Prostate gland (tissue), 2 donors: ENCODE data around the gene FOXC2. TPM values are rescaled to one million over a fixed set of nuclear protein-coding genes. Genes with fewer than 3 reads are reported as not detected.

ENCODE experiments used
- DNase-seq: peaks from one replicate; pipeline ENCODE4 v3.0.0-alpha.2; 2019; ENCODE audit warnings: low spot score
- H3K27ac ChIP-seq, 2 donors: fragments of 200-600 bp; sonication (generic); 2 replicates each; pipeline ENCODE4 v1.5.1; 2017 to 2019
- H3K27me3 ChIP-seq: fragments of 200-600 bp; sonication (generic); replicated peaks from 2 replicates; pipeline ENCODE4 v1.5.1; 2019; ENCODE audit not compliant: insufficient read depth
- H3K36me3 ChIP-seq, 2 donors: fragments of 200-600 bp; sonication (generic); 1 replicate in 1 of 2; 2 replicates in 1 of 2; pipeline versions ENCODE4 v1.5.1 to v1.8.1; 2017 to 2019
- H3K4me1 ChIP-seq: fragments of 200-600 bp; sonication (generic); replicated peaks from 2 replicates; pipeline ENCODE4 v1.5.1; 2019
- H3K4me3 ChIP-seq, 2 donors: fragments of 200-600 bp; sonication (generic); 2 replicates each; pipeline ENCODE4 v1.5.1; 2017 to 2019
- H3K9me3 ChIP-seq: fragments of 200-600 bp; sonication (generic); 2 replicates; pipeline ENCODE4 v1.5.1; 2017
- CTCF ChIP-seq, 4 experiments: fragments of 200-600 bp in 2 of 4; fragments of 450-650 bp in 2 of 4; sonication (generic) in 2 of 4; IDR thresholded peaks; 1 replicate in 3 of 4; 2 replicates in 1 of 4; pipeline ENCODE4 v1.5.1; 2016 to 2019; ENCODE audit warnings: antibody characterized with exemption in 4 of 4, mild to moderate bottlenecking in 2 of 4, moderate library complexity in 2 of 4
- POLR2A ChIP-seq: fragments of 450-650 bp; IDR thresholded peaks from one replicate; pipeline ENCODE4 v1.6.1; 2016; ENCODE audit warnings: antibody characterized with exemption, mild to moderate bottlenecking
- POLR2AphosphoS5 ChIP-seq: sonication (generic); formaldehyde crosslinking; IDR thresholded peaks from one replicate; pipeline ENCODE4 v1.6.1; 2017; ENCODE audit warnings: antibody characterized with exemption
- WGBS: methylation state at CpG from one replicate; pipeline ENCODE4 v1.1.5; 2018; 5-methylcytosine and 5-hydroxymethylcytosine counted together
- intact Hi-C: fragments of 100-400 bp; cut with DNase I; formaldehyde crosslinking; loops from one replicate; pipeline ENCODE4 v1.14.2; 2022
- total RNA-seq, 2 donors: library from RNA; depleted of rRNA; stranded (reverse); fragments of >200 nt; gene quantifications; one replicate each; pipeline ENCODE4 v1.1.0, GENCODE V29; 2016

Gene FOXC2
- total RNA-seq, 2 donors from 2014 or later = 0.41 to 6.5 TPM

GRCh38 chr16:86559802-86560305 lies 6.8 kb upstream of the FOXC2 start:
- H3K27ac ChIP-seq = no peak overlapping the region
- H3K36me3 ChIP-seq = no peaks in the 10 kb centered on the region
- peaks cover 3% of the 10 kb centered on the region for H3K4me1 ChIP-seq
- H3K27me3 ChIP-seq = peaks cover under 1% of the 10 kb centered on the region
- H3K9me3 ChIP-seq = no peaks in the 10 kb centered on the region
- no peak overlapping the region for H3K4me3 ChIP-seq
- WGBS = 76% methylated on average over 9 of the region's 9 CpGs
- no peak for TF ChIP-seq POLR2A
- no peak for TF ChIP-seq POLR2AphosphoS5
- intact Hi-C loops = no loop called here
- DNase-seq = no peak

GRCh38 chr16:86562356-86562755 lies 4.3 kb upstream of the FOXC2 start:
- no peak overlapping the region for H3K4me3 ChIP-seq
- intact Hi-C loops = no loop called here
- H3K27me3 ChIP-seq = peaks cover 21% of the 10 kb centered on the region
- no peak for DNase-seq
- TF ChIP-seq POLR2AphosphoS5 (no peak), CTCF (IDR thresholded peaks at IDR 0.05) (no peak), POLR2A (no peak)
- H3K36me3 ChIP-seq = no peaks in the 10 kb centered on the region
- H3K27ac ChIP-seq = no peak overlapping the region
- peaks cover 3% of the 10 kb centered on the region for H3K4me1 ChIP-seq
- H3K9me3 ChIP-seq = no peaks in the 10 kb centered on the region
- 63% methylated on average over 6 of the region's 6 CpGs for WGBS

- H3K4me1 ChIP-seq = peaks cover 3% of the 10 kb centered on the region
- no peak overlapping the region for H3K27ac ChIP-seq
- TF ChIP-seq POLR2A = no peak
- peak; percentile 70 for TF ChIP-seq POLR2AphosphoS5
- TF ChIP-seq CTCF (IDR thresholded peaks at IDR 0.05) = peak; percentile 100
- H3K36me3 ChIP-seq = no peaks in the 10 kb centered on the region
- peak; percentile 90 for DNase-seq
- WGBS = under 1% methylated on average over 41 of the region's 41 CpGs
- no peak overlapping the region for H3K4me3 ChIP-seq
- intact Hi-C loops = loop anchor here (2.0 kb wide), 2 partner anchors 499 to 715 kb away; no protein-coding TSS in a partner anchor
- H3K27me3 ChIP-seq = peaks cover 33% of the 10 kb centered on the region
- H3K9me3 ChIP-seq = no peaks in the 10 kb centered on the region
These were observed 2.9 kb upstream of the FOXC2 start for GRCh38 chr16:86563469-86564345.

GRCh38 chr16:86565181-86565631 lies 1.4 kb upstream of the FOXC2 start:
- intact Hi-C loops = loop anchor here (2.0 kb wide), 2 partner anchors 498 to 714 kb away; no protein-coding TSS in a partner anchor
- peaks cover 3% of the 10 kb centered on the region for H3K4me1 ChIP-seq
- 36% methylated on average over 16 of the region's 16 CpGs for WGBS
- no peak overlapping the region for H3K27ac ChIP-seq
- no peak overlapping the region for H3K4me3 ChIP-seq
- H3K27me3 ChIP-seq = peaks cover 38% of the 10 kb centered on the region
- TF ChIP-seq POLR2AphosphoS5 = no peak
- no peak for TF ChIP-seq POLR2A
- no peak for TF ChIP-seq CTCF (IDR thresholded peaks at IDR 0.05)
- no peaks in the 10 kb centered on the region for H3K36me3 ChIP-seq
- no peak for DNase-seq
- no peaks in the 10 kb centered on the region for H3K9me3 ChIP-seq

- Histone ChIP-seq H3K27ac (no peak overlapping the region), H3K4me1 (peaks cover 3% of the 10 kb centered on the region), H3K9me3 (no peaks in the 10 kb centered on the region), H3K27me3 (peaks cover 45% of the 10 kb centered on the region), H3K36me3 (no peaks in the 10 kb centered on the region), H3K4me3 (no peak overlapping the region)
- intact Hi-C loops = loop anchor here (2.0 kb wide), 2 partner anchors 497 to 713 kb away; no protein-coding TSS in a partner anchor
- WGBS = 16% methylated on average over 53 of the region's 53 CpGs
- no peak for DNase-seq
- TF ChIP-seq POLR2AphosphoS5 (no peak), POLR2A (no peak)
These were observed 751 bp upstream of the FOXC2 start for GRCh38 chr16:86565644-86566511.
